Stimulated activated CD8-positive, alpha-beta memory T cell treated with anti-CD3 and anti-CD28 coated beads, Interleukin-15, amount 100 ng/mL, for 48 hours (primary cell): ENCODE results near the gene HBE1.

ENCODE experiments used
- DNase-seq, 2 donors: peaks; one replicate each; pipeline ENCODE4 v3.0.0-alpha.2; 2020; ENCODE audit warnings: low read depth in 2 of 2

Gene HBE1

GRCh38 chr11:5234381-5234834 is 35.3 kb downstream of the HBE1 start, which contains the start of gene HBD:
Gene HBD, minus strand, starts transcription at chr11:5234483. Its CDS starts 50 bp downstream, at chr11:5234433.
- no peak for DNase-seq

DNA sequence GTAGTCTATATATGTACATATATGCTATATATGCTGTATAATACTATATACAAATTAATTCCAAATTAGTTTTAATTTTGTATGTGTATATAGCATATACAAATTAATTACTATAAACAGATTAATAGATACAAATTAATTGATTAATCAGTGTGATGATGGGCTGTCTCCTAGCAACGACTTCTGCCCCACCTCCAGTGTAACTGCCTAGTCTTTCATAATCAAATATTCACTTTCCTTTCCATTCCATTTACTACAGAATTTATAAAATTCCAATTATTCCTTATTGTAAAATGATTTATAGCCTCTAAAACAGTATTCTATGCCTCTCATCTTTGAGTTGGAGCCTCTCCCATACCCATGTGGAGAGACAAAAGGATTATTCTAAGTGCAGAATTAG is 36.4 kb downstream of the HBE1 start:
- DNase-seq = no peak

DNA sequence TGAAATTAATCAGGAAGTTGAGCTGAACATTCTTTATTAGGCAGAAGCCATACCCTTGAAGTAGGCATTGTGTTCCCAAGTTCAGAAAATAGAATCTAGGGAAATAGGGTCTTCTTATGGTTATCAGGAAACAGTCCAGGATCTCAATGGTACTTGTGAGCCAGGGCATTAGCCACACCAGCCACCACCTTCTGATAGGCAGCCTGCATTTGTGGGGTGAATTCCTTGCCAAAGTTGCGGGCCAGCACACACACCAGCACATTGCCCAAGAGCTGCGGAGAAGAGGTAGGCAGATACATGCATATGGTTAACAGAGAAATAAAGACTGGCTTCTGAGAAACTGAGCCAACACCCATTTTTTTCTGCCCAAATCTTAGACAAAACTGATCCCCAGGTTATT is 36.9 kb downstream of the HBE1 start:
- DNase-seq = no peak

GRCh38 chr11:5232176-5232575 is 37.6 kb downstream of the HBE1 start:
- no peak for DNase-seq

DNA sequence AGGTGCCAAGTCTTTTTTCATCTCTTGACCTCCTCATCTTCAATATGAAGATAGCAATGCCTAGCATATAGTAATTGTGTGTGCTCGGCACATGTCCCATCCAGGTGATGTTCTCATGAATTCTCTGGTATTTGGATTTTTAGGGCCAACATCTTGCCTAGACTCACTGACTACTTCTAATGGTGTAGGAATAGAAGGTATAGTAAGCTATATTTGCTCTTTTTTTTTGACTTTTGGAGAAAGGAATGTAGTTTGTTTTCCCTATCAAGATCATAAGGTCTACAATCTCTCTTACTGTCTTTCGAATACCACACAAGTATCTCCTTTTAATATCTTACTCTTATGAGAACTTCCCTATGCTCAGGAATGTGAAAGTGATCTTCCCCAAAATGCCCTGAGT is 38.6 kb downstream of the HBE1 start:
- no peak for DNase-seq

DNA sequence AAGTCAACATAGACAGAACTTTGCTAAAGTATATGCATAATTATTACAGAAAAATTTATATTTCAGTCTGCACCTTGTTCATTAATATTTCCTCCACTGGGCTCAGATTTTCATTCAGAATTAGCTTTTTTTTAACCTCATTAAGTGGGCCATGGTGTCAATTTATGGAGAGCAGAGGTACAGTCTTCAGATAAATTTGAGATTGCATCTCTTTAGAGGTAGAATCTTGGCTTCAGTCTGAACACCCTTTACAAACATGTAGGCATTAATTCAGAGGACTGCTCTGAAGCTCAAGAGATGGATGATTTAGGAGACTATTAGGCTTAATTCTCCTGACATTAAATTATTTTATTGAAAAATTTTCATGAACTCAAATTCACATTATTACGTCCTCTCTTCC is 39.5 kb downstream of the HBE1 start:
- DNase-seq = no peak

DNA sequence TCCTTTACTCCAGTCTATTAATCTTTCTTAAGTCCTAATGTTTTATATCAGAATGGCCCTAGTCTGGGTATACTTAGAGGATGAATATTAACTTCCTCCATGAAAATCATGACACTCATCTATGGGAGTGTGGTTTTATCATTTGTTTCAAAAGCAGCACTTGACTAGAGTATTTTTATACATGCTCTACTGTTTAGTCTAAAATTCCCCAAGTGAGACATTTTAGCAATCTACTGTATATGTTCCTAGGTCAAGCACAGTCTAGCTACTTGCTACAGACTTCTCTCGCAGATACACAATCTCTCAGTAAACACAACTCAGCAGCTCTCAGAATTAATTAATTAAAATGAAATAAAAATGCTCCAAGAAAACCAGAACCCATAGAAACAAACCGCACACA is 39.9 kb downstream of the HBE1 start:
- no peak for DNase-seq

- DNase-seq = no peak
Measured at GRCh38 chr11:5229356-5229755, 40.4 kb downstream of the HBE1 start.

- DNase-seq = no peak
Measured at GRCh38 chr11:5228124-5228523, 41.6 kb downstream of the HBE1 start.

DNA sequence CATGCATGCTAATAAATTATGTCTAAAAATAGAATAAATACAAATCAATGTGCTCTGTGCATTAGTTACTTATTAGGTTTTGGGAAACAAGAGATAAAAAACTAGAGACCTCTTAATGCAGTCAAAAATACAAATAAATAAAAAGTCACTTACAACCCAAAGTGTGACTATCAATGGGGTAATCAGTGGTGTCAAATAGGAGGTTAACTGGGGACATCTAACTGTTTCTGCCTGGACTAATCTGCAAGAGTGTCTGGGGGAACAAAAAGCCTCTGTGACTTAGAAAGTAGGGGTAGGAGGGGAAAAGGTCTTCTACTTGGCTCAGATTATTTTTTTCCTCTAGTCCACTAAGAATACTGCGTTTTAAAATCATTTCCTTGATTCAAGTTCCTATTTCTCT is 42.1 kb downstream of the HBE1 start:
- no peak for DNase-seq

DNA sequence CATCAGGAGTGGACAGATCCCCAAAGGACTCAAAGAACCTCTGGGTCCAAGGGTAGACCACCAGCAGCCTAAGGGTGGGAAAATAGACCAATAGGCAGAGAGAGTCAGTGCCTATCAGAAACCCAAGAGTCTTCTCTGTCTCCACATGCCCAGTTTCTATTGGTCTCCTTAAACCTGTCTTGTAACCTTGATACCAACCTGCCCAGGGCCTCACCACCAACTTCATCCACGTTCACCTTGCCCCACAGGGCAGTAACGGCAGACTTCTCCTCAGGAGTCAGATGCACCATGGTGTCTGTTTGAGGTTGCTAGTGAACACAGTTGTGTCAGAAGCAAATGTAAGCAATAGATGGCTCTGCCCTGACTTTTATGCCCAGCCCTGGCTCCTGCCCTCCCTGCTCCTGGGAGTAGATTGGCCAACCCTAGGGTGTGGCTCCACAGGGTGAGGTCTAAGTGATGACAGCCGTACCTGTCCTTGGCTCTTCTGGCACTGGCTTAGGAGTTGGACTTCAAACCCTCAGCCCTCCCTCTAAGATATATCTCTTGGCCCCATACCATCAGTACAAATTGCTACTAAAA is 42.9 kb downstream of the HBE1 start, which contains the start of gene HBB:
HBB (minus strand) TSS at position 340 of the 579 bp plus-strand sequence; CDS start at position 290, 50 bp downstream.
- no peak for DNase-seq

DNA sequence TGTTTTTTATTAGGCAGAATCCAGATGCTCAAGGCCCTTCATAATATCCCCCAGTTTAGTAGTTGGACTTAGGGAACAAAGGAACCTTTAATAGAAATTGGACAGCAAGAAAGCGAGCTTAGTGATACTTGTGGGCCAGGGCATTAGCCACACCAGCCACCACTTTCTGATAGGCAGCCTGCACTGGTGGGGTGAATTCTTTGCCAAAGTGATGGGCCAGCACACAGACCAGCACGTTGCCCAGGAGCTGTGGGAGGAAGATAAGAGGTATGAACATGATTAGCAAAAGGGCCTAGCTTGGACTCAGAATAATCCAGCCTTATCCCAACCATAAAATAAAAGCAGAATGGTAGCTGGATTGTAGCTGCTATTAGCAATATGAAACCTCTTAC is 44.3 kb downstream of the HBE1 start:
- DNase-seq = no peak

- no peak for DNase-seq
Measured at GRCh38 chr11:5224538-5225479, 44.9 kb downstream of the HBE1 start.

- DNase-seq = no peak
Measured at GRCh38 chr11:5223686-5224085, 46.1 kb downstream of the HBE1 start.

- no peak for DNase-seq
Measured at GRCh38 chr11:5223146-5223545, 46.6 kb downstream of the HBE1 start.
